Placental pericyte (primary cell): ENCODE data around the gene RAB8B. TPM values are rescaled to one million over a fixed set of nuclear protein-coding genes. Genes with fewer than 3 reads are reported as not detected.

ENCODE experiments used
- total RNA-seq: library from RNA; depleted of rRNA; stranded (reverse); fragments of >200 nt; gene quantifications from 2 replicates; pipeline ENCODE4 v1.2.3, GENCODE V29; 2012

The RAB8B gene
- total RNA-seq: 48.5 and 88.6 TPM in 2 replicates

DNA sequence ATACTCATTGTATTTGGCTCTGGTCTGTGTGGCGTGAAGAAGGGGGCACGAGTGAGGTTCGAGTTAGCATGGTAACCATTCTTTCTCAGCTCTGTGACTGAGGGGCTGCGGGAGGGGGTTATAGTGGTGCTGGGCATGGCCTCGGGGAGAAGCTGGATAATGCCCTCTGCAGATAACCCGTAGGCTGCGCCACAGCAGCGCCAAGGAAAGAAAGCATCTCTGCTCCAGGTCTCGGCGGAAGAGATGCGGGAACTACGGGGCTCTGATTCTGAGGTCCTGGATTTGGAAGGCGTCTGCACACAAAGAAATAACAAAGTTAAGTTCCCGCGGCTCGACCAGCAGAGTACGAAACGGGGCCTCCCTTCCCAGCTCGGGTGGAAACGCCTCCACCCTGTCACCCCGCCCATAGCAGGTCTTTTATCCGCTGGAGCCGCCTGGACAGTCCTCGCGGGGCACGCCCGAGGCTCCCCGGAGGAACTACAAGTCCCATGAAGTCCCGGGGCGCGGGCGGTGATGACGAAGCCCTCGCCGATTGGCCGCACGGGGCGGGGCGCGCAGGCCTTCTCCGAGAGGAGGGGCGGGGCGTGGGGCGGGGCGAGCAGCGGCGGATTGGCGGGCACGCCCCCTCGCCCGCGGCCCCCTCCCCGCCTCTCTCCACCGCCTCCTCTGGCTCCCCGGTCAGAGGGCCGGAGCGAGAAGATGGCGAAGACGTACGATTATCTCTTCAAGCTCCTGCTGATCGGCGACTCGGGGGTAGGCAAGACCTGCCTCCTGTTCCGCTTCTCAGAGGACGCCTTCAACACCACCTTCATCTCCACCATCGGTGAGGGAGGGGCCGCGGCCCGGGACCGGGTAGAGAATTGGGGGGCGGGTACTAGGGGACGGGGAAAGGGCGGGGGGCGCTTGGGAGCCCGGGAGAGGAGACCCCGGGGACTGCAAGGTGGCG, at the start of gene RAB8B:
Gene RAB8B (plus strand): TSS at position 681 of the 946 bp plus-strand sequence. CDS start 19 bp downstream, at position 700.

DNA sequence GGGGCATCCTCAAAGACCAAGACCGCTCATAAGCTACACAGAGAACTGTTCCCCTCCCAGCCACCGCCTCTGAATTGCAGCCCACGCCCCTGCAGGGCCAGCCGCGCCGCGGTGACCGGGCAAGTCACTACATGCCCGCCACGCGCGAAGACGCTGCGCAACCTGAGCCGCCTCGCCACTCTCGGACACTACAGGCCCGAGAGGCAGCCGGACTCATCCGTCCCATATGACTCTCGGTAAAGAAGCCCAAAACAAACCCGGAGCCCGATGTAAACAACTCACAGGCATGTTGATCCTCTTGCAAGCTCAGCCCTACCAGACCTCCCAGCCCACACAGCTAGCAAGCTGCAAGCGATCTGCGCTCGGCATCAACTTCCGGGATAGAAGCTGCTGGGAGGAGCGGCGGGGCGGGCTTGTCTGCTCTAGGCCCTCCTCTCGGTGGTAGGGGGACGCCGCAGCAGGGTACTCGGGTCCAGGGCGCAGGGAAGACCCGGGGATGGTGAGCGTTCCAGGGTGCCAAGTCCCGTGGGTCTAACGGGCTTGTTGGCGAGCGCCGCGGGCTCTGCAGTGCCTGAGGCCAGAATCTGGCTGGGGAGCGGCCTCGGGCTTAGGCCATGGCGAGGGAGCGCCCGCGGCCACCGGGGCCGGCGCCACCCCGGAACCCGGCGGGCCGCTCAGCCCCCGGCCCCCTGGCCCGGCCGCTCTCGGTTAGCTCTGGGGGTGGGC, 32.1 kb upstream of the RAB8B start, which contains the start of gene RPS27L:
Gene RPS27L (minus strand): TSS at position 360 of the 726 bp plus-strand sequence. CDS start 72 bp downstream, at position 288.

GRCh38 chr15:63277038-63277892, 87.9 kb downstream of the RAB8B start, which contains the start of gene APH1B:
APH1B (plus strand) TSS chr15:63277605; CDS start chr15:63277624, 19 bp downstream.

Other genes starting within 250 kb of the RAB8B start
- 633 and 926 TPM in 2 replicates for gene TPM1, start 146.9 kb upstream of the RAB8B start, total RNA-seq
- gene LACTB, start 67.7 kb upstream of the RAB8B start, total RNA-seq: 21.4 and 22.6 TPM in 2 replicates
- 68.4 and 112 TPM in 2 replicates for gene RPS27L, start 32.1 kb upstream of the RAB8B start, total RNA-seq
- gene APH1B, start 88.0 kb downstream of the RAB8B start, total RNA-seq: 11.6 and 12.7 TPM in 2 replicates
- 7.3 and 7.4 TPM in 2 replicates for gene CA12, start 192.2 kb downstream of the RAB8B start, total RNA-seq